Parathyroid adenoma (tissue), 2 donors: ENCODE data around the gene ZNF556.

Source experiments
- H2AFZ ChIP-seq: fragments of 300-600 bp; sonication (generic); one replicate; pipeline ENCODE4 v1.7.0; 2017; ENCODE audit warnings: antibody characterized with exemption, mild to moderate bottlenecking
- H3K27ac ChIP-seq: fragments of 300-600 bp; sonication (generic); one replicate; pipeline ENCODE4 v1.7.0; 2017
- H3K27me3 ChIP-seq: fragments of 300-600 bp; sonication (generic); one replicate; pipeline ENCODE4 v1.7.0; 2017; ENCODE audit warnings: low read length; ENCODE audit not compliant: control insufficient read depth, insufficient read depth
- H3K36me3 ChIP-seq: fragments of 300-600 bp; sonication (generic); one replicate; pipeline ENCODE4 v1.7.0; 2017; ENCODE audit warnings: low read length; ENCODE audit not compliant: control insufficient read depth, insufficient read depth
- H3K4me1 ChIP-seq: fragments of 300-600 bp; sonication (generic); one replicate; pipeline ENCODE4 v1.7.0; 2017; ENCODE audit warnings: control low read depth
- H3K4me2 ChIP-seq: fragments of 300-600 bp; sonication (generic); one replicate; pipeline ENCODE4 v1.7.0; 2017; ENCODE audit warnings: low read length
- H3K4me3 ChIP-seq: fragments of 300-600 bp; sonication (generic); one replicate; pipeline ENCODE4 v1.7.0; 2017; ENCODE audit warnings: low read depth, low read length
- H3K79me2 ChIP-seq: fragments of 300-600 bp; sonication (generic); one replicate; pipeline ENCODE4 v1.7.0; 2017; ENCODE audit warnings: control low read depth
- H3K9ac ChIP-seq: fragments of 300-600 bp; sonication (generic); one replicate; pipeline ENCODE4 v1.7.0; 2017; ENCODE audit warnings: mild to moderate bottlenecking
- H3K9me3 ChIP-seq: fragments of 300-600 bp; sonication (generic); one replicate; pipeline ENCODE4 v1.7.0; 2017; ENCODE audit warnings: low read length; ENCODE audit not compliant: control insufficient read depth
- CTCF ChIP-seq: fragments of 300-600 bp; sonication (generic); IDR thresholded peaks from one replicate; pipeline ENCODE4 v1.7.0; 2017; ENCODE audit warnings: antibody characterized with exemption, mild to moderate bottlenecking
- donor health status: primary hyperparathyroidism.

ZNF556 gene

GRCh38 chr19:2863816-2864215, 3.3 kb upstream of the ZNF556 start:
- H3K27ac ChIP-seq = no peak overlapping the region
- H3K4me1 ChIP-seq = no peaks in the 10 kb centered on the region
- TF ChIP-seq CTCF = no peak
- no peaks in the 10 kb centered on the region for H3K9me3 ChIP-seq
- no peak overlapping the region for H3K4me3 ChIP-seq
- no peak overlapping the region for H2AFZ ChIP-seq
- no peak overlapping the region for H3K9ac ChIP-seq
- H3K27me3 ChIP-seq = no peaks in the 10 kb centered on the region
- no peaks in the 10 kb centered on the region for H3K79me2 ChIP-seq
- H3K4me2 ChIP-seq = no peak overlapping the region
- no peaks in the 10 kb centered on the region for H3K36me3 ChIP-seq

- H3K9ac ChIP-seq = no peak overlapping the region
- no peak for TF ChIP-seq CTCF
- H3K27ac ChIP-seq = no peak overlapping the region
- H2AFZ ChIP-seq = no peak overlapping the region
- H3K9me3 ChIP-seq = no peaks in the 10 kb centered on the region
- H3K4me3 ChIP-seq = no peak overlapping the region
- H3K4me1 ChIP-seq = no peaks in the 10 kb centered on the region
- no peak overlapping the region for H3K4me2 ChIP-seq
- H3K79me2 ChIP-seq = no peaks in the 10 kb centered on the region
- H3K27me3 ChIP-seq = no peaks in the 10 kb centered on the region
- H3K36me3 ChIP-seq = no peaks in the 10 kb centered on the region
Observed at GRCh38 chr19:2865334-2866100, 1.6 kb upstream of the ZNF556 start.

- no peaks in the 10 kb centered on the region for H3K9me3 ChIP-seq
- H3K4me1 ChIP-seq = no peaks in the 10 kb centered on the region
- H3K36me3 ChIP-seq = no peaks in the 10 kb centered on the region
- no peaks in the 10 kb centered on the region for H3K79me2 ChIP-seq
- no peak for TF ChIP-seq CTCF
- no peak overlapping the region for H3K4me3 ChIP-seq
- no peak overlapping the region for H2AFZ ChIP-seq
- H3K9ac ChIP-seq = no peak overlapping the region
- no peaks in the 10 kb centered on the region for H3K27me3 ChIP-seq
- H3K27ac ChIP-seq = no peak overlapping the region
- no peak overlapping the region for H3K4me2 ChIP-seq
Observed at GRCh38 chr19:2866495-2867024, 575 bp upstream of the ZNF556 start.

GRCh38 chr19:2869618-2870017, 2.5 kb downstream of the ZNF556 start:
- Histone ChIP-seq H3K4me2 (no peak overlapping the region), H3K9me3 (no peaks in the 10 kb centered on the region)

More at GRCh38 chr19:2869618-2870017, 2.5 kb downstream of the ZNF556 start:
- Histone ChIP-seq H3K36me3 (no peaks in the 10 kb centered on the region), H3K27me3 (no peaks in the 10 kb centered on the region), H3K9ac (no peak overlapping the region), H3K79me2 (no peaks in the 10 kb centered on the region), H3K4me3 (no peak overlapping the region), H3K27ac (no peak overlapping the region), H2AFZ (no peak overlapping the region), H3K4me1 (no peaks in the 10 kb centered on the region)
- TF ChIP-seq CTCF = no peak
